ENCODE results near the gene SPARC.

DNA sequence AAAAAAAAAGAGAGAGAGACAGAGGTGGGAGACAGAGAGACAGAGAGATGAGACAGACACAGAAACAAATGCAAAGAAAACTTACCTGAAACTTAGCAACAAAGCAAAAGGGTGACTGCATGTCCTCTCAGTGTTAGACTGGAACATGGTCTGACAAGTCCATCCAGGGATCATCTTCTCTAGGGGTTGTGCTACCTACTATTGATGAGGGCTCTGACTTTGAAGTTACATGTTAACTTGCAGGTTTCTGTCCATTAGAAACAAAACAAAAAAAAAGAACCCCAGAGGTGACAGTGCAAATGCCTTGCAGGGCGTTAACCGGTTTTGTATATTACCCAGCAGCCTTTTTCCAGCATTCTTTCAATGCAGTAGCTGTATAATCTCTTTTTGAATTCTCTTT is 13.6 kb upstream of the SPARC start:
- TF ChIP-seq EP300 (IDR thresholded peaks at IDR 0.05) (no peak), POLR2A (IDR thresholded peaks at IDR 0.05) (no peak)
- TF ChIP-seq, protein P1, sequence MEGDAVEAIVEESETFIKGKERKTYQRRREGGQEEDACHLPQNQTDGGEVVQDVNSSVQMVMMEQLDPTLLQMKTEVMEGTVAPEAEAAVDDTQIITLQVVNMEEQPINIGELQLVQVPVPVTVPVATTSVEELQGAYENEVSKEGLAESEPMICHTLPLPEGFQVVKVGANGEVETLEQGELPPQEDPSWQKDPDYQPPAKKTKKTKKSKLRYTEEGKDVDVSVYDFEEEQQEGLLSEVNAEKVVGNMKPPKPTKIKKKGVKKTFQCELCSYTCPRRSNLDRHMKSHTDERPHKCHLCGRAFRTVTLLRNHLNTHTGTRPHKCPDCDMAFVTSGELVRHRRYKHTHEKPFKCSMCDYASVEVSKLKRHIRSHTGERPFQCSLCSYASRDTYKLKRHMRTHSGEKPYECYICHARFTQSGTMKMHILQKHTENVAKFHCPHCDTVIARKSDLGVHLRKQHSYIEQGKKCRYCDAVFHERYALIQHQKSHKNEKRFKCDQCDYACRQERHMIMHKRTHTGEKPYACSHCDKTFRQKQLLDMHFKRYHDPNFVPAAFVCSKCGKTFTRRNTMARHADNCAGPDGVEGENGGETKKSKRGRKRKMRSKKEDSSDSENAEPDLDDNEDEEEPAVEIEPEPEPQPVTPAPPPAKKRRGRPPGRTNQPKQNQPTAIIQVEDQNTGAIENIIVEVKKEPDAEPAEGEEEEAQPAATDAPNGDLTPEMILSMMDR (IDR thresholded peaks at IDR 0.05), result no peak
